ENCODE measurements around the gene GRAMD2A.

GRAMD2A gene

DNA sequence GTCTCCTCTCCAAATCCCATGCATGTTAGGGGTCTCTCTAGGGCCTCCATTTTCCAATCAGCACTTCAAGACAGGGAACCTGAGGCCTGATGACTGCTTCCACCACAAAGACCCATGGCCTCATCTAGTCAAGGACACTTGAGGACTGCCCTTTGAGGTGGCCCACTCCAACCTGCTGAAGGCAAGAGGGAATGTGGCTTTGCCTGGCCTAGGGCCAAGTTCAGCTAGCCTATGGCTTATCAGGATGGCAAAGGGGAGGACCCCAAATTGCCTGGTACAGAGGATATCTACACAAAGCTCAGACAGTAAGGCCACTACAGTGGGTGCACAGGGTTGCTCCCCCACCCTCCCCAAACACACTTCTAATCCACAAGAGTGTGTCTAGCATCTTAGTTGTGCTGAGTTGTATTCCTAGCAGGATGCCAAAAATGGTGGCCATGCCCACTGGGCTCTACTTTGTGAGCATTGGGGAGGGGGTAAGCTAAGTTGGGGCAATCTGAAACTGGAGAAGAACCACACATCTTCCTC is 10.0 kb upstream of the GRAMD2A start:
- no peak overlapping the region for H3K9ac ChIP-seq (ENCODE audit: low read depth, low read length)
- H3K4me3 ChIP-seq (ENCODE audit: low read length) = no peak overlapping the region
- no peaks in the 10 kb centered on the region for H3K27me3 ChIP-seq (ENCODE audit: control insufficient read depth, insufficient read depth, low read length)
- H3K36me3 ChIP-seq (ENCODE audit: insufficient read depth, low read length) = peaks cover 97% of the 10 kb centered on the region
- H3K4me2 ChIP-seq (ENCODE audit: low read length) = no peak overlapping the region
- H3K4me1 ChIP-seq (ENCODE audit: control insufficient read depth, insufficient read depth, low read length) = peaks cover 13% of the 10 kb centered on the region
- H3K9me3 ChIP-seq (replicated peaks; ENCODE audit: low read length) = no peaks in the 10 kb centered on the region

DNA sequence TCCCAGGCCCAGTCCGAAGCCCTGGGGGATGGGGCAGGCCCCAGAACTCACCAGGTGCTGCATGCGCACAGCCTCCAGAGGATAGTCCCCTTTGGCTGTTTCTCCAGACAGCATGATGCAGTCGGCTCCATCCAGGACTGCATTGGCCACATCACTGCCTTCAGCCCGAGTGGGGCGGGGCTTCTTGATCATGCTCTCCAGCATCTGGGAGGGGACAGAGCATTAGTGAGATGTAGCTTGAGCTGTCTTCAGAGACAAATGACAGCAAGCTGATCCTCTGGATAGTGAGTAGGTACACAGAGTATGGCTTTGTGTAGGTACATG is 9.1 kb upstream of the GRAMD2A start:
- no peak overlapping the region for H3K9ac ChIP-seq (ENCODE audit: low read depth, low read length)
- H3K4me2 ChIP-seq (ENCODE audit: low read length) = no peak overlapping the region
- no peak overlapping the region for H3K4me3 ChIP-seq (ENCODE audit: low read length)
- H3K27me3 ChIP-seq (ENCODE audit: control insufficient read depth, insufficient read depth, low read length) = no peaks in the 10 kb centered on the region
- H3K36me3 ChIP-seq (ENCODE audit: insufficient read depth, low read length) = peaks cover 97% of the 10 kb centered on the region
- no peaks in the 10 kb centered on the region for H3K9me3 ChIP-seq (replicated peaks; ENCODE audit: low read length)
- peaks cover 13% of the 10 kb centered on the region for H3K4me1 ChIP-seq (ENCODE audit: control insufficient read depth, insufficient read depth, low read length)

DNA sequence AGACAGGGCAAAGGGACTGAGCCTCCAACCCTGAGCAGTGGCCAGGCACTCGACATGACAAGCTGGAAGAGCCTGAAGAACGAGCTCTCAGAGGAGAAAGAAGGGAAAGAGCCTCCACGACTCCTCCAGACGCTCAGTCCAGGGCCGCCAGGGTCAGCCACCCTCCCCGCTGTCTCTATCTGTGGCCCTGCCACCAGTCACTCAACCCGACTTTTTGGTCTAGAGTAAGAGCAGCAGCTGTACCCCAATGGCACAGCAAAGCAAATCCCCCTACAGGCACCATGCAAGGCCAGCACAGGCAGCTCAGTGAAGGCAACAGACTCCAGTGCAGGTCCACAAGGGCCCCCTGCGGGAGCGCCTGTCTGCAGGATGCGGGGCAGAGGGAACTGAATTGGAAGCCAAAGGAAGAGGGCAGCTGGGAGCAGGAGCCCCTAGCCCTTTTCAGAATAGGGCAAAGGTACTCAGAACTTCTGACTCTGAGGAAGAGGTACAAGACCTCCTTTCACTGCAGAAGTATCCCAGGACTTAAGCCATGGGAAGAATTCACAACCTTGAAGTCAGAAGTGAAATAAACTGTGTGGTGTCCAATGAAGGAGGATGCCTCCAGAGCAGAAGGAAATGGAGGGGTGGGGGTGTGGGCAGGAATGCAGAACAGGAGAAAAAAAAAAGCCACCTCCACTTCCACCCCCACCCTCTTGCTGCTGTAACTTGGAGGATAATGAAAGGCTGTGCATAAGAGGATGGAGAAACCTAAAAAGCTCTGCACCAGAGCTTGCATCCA is 8.5 kb upstream of the GRAMD2A start:
- no peaks in the 10 kb centered on the region for H3K9me3 ChIP-seq (replicated peaks; ENCODE audit: low read length)
- H3K4me1 ChIP-seq (ENCODE audit: control insufficient read depth, insufficient read depth, low read length) = peaks cover 13% of the 10 kb centered on the region
- no peak overlapping the region for H3K4me2 ChIP-seq (ENCODE audit: low read length)
- H3K27me3 ChIP-seq (ENCODE audit: control insufficient read depth, insufficient read depth, low read length) = no peaks in the 10 kb centered on the region
- H3K9ac ChIP-seq (ENCODE audit: low read depth, low read length) = no peak overlapping the region
- H3K4me3 ChIP-seq (ENCODE audit: low read length) = no peak overlapping the region
- peaks cover 97% of the 10 kb centered on the region for H3K36me3 ChIP-seq (ENCODE audit: insufficient read depth, low read length)

DNA sequence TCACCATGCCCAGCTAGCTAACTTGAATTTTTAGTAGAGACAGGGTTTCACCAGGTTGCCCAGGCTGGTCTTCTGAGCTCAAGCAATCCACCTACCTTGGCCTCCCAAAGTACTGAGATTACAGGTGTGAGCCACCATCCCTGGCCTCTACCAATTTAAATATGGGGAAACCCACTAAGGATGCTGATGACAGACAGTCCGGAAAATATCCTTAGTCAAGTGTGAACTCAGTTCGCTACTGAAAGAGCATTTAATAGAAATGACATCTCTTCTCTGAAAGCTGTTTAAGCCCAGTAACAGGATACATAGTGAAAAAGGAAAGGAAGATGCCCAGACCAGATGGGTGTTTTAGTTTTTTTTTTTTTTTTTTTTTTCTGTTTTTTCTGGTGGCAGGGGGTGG is 7.7 kb upstream of the GRAMD2A start:
- H3K4me3 ChIP-seq (ENCODE audit: low read length) = no peak overlapping the region
- no peak overlapping the region for H3K4me2 ChIP-seq (ENCODE audit: low read length)
- no peak overlapping the region for H3K9ac ChIP-seq (ENCODE audit: low read depth, low read length)
- H3K36me3 ChIP-seq (ENCODE audit: insufficient read depth, low read length) = peaks cover 97% of the 10 kb centered on the region
- H3K27me3 ChIP-seq (ENCODE audit: control insufficient read depth, insufficient read depth, low read length) = no peaks in the 10 kb centered on the region
- peaks cover 13% of the 10 kb centered on the region for H3K4me1 ChIP-seq (ENCODE audit: control insufficient read depth, insufficient read depth, low read length)
- H3K9me3 ChIP-seq (replicated peaks; ENCODE audit: low read length) = no peaks in the 10 kb centered on the region

DNA sequence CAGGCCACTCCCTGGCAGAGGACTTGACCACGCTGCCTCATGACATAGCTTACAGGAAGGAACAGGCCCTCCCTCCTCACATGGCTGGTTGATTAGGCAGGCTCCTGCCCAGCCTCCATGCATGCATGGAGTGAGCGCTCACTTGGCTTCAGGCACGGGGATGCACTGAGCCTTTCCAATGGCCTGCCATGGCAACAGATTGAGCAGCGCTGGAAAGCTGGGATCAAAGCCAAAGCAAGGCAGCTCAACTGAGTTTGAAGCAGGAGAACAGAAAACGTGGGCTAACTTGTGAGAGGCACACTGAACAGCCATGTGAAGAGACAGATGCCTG is 5.9 kb upstream of the GRAMD2A start:
- peak overlapping the region; percentile 3 for H3K9ac ChIP-seq (ENCODE audit: low read depth, low read length)
- H3K4me2 ChIP-seq (ENCODE audit: low read length) = no peak overlapping the region
- H3K4me1 ChIP-seq (ENCODE audit: control insufficient read depth, insufficient read depth, low read length) = peaks cover 20% of the 10 kb centered on the region
- no peaks in the 10 kb centered on the region for H3K27me3 ChIP-seq (ENCODE audit: control insufficient read depth, insufficient read depth, low read length)
- no peak overlapping the region for H3K4me3 ChIP-seq (ENCODE audit: low read length)
- peaks cover 100% of the 10 kb centered on the region for H3K36me3 ChIP-seq (ENCODE audit: insufficient read depth, low read length)
- H3K9me3 ChIP-seq (replicated peaks; ENCODE audit: low read length) = no peaks in the 10 kb centered on the region

DNA sequence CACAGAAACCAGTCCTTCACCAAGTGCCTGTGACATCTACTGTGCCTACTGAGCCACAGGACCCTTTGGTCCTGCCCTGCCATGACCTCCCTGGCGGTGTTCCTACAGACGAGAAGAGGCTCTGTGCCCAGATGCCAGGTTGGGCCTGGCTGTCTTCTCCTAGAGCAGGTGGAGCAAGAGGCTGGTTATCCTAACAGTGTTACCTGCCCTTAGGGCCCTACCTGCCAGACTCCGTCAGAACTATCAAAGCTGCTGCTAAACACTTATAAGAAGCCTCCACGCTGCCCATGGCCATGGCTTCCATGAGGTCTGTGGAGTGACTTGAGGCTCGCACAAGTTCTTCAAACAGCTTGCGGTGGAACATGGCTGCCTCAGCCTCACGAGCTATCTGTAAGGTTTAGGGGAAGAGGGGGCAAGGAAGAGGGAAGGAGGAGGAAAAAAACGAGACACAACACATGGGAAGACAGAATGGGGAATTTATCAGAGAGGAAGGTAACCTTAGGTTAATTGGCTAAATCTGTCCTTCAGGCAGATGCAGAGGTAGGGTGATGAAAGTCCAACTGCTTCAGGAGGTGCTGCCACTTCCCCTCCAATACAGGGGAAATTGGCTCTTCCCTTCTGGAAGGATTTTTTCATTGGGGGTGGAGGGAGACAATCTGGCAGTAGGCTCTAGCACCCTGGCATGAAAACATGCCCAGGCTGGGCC is 5.4 kb upstream of the GRAMD2A start:
- no peak overlapping the region for H3K4me2 ChIP-seq (ENCODE audit: low read length)
- peaks cover 24% of the 10 kb centered on the region for H3K4me1 ChIP-seq (ENCODE audit: control insufficient read depth, insufficient read depth, low read length)
- no peak overlapping the region for H3K4me3 ChIP-seq (ENCODE audit: low read length)
- H3K9ac ChIP-seq (ENCODE audit: low read depth, low read length) = peak overlapping the region; percentile 3
- H3K27me3 ChIP-seq (ENCODE audit: control insufficient read depth, insufficient read depth, low read length) = no peaks in the 10 kb centered on the region
- no peaks in the 10 kb centered on the region for H3K9me3 ChIP-seq (replicated peaks; ENCODE audit: low read length)
- peaks cover 100% of the 10 kb centered on the region for H3K36me3 ChIP-seq (ENCODE audit: insufficient read depth, low read length)

DNA sequence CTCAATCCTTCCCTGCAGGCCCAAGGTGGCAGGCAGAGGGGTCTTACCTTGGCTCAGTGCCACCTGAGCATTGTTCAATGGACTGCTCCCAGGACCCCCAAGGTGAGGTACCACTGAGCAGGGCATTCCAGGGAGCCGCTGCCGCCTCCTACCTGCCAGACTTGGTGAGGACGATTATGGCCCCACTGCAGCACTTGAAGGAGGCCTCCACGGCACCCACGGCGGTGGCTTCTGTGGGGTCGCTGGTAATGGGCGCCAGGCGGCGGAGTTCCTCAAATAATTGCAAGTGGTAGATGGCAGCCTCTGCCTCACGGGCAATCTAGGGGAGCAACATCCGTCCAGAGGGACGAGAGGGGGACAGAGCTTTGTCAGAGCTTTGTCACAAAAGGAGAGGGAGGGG is 4.7 kb upstream of the GRAMD2A start:
- H3K36me3 ChIP-seq (ENCODE audit: insufficient read depth, low read length) = peaks cover 96% of the 10 kb centered on the region
- H3K27me3 ChIP-seq (ENCODE audit: control insufficient read depth, insufficient read depth, low read length) = no peaks in the 10 kb centered on the region
- no peak overlapping the region for H3K9ac ChIP-seq (ENCODE audit: low read depth, low read length)
- peaks cover 27% of the 10 kb centered on the region for H3K4me1 ChIP-seq (ENCODE audit: control insufficient read depth, insufficient read depth, low read length)
- no peaks in the 10 kb centered on the region for H3K9me3 ChIP-seq (replicated peaks; ENCODE audit: low read length)
- H3K4me2 ChIP-seq (ENCODE audit: low read length) = no peak overlapping the region
- no peak overlapping the region for H3K4me3 ChIP-seq (ENCODE audit: low read length)

DNA sequence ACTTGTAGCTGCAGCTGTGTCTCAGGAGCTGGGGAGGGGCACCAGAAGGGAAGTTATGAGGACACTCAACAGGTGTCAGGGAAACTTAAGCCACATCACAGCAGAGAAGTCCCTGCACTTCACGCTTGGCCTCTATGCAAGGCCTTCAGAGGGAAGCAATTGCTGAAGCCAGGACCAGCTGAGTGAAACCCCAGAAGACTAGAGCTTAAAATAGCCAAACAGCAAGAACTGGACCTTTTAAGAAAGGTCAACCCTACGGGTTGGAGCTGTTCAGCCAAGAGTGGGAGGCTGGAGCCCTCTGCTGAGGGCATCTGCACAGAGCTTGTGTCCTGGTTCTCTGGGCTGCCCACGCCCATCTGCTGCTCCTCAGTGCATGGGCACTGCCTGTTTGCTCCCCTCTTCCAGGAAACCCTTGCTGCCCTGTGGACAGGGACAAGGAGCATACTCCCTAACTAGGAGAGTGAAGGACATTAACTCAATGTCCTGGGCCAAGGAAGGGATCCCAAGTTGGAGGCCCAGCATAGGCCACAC is 3.9 kb upstream of the GRAMD2A start:
- H3K9ac ChIP-seq (ENCODE audit: low read depth, low read length) = no peak overlapping the region
- H3K36me3 ChIP-seq (ENCODE audit: insufficient read depth, low read length) = peaks cover 87% of the 10 kb centered on the region
- H3K4me1 ChIP-seq (ENCODE audit: control insufficient read depth, insufficient read depth, low read length) = peaks cover 27% of the 10 kb centered on the region
- H3K4me3 ChIP-seq (ENCODE audit: low read length) = no peak overlapping the region
- no peak overlapping the region for H3K4me2 ChIP-seq (ENCODE audit: low read length)
- no peaks in the 10 kb centered on the region for H3K9me3 ChIP-seq (replicated peaks; ENCODE audit: low read length)
- H3K27me3 ChIP-seq (ENCODE audit: control insufficient read depth, insufficient read depth, low read length) = no peaks in the 10 kb centered on the region

DNA sequence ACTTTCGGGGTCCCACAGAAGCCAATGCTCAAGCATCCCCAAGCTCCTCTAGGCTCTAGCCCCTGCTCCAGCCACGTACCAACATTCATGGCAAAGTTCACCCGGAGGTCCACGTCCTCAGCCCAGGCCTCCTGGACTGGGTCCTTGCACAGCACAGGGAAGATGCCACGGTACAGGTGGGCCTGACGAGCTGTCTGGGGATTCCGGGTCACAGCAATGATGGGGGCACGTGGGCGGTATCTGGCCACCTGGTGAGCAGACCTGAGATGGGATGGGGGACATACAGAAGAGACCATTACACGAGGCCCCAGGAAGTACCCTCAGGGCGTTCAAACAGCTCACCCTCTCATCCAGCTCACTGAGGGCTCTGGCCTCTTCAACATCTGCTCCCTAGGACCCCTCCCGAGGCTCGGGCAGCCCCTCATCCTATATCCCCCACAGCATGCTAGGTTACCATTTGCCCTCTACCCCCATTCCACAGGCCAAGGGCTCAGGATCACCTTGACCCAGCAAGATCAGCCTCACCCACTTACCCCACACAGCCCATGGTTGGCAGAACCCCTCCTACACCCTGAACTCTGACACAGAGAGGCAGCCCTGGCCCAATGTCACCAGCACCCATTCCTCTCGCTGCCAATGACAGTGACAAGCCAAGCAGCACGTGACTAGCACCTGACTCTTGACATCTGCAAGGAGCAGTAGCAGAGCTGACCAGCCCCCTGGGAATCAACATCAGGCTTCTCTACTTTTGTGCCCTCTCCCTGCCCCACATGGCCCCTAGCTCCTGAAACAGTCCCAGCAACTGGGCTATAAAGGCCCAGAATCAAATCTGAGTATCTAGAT is 3.0 kb upstream of the GRAMD2A start:
- peaks cover 79% of the 10 kb centered on the region for H3K36me3 ChIP-seq (ENCODE audit: insufficient read depth, low read length)
- no peak overlapping the region for H3K9ac ChIP-seq (ENCODE audit: low read depth, low read length)
- H3K4me1 ChIP-seq (ENCODE audit: control insufficient read depth, insufficient read depth, low read length) = peaks cover 27% of the 10 kb centered on the region

DNA sequence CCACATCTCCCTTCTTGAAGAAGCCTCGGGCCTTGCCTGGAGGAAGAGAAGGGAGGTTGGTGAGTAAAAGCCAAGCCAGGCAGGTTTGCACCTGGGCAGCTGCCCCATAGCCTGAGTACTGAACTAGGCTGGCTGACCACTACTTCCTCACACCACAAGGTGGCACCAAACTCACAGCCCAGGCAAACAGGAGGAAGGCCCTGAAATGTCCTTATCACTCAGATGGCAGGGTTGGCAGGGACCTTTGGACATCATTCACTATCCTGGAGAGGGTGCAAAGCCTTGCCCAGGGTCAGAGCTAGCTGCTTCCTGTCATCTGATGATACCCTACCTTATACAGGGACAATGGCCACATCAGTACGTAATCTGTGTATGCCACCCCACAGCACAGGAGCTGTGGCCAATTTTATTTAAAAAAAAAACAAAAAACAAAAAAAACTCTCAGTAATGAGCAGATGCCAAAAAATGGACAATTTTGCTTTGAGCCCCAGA is 2.2 kb upstream of the GRAMD2A start:
- Histone ChIP-seq H3K9ac (ENCODE audit: low read depth, low read length) (no peak overlapping the region), H3K9me3 (replicated peaks; ENCODE audit: low read length) (no peaks in the 10 kb centered on the region), H3K4me2 (ENCODE audit: low read length) (no peak overlapping the region), H3K4me3 (ENCODE audit: low read length) (no peak overlapping the region), H3K27me3 (ENCODE audit: control insufficient read depth, insufficient read depth, low read length) (no peaks in the 10 kb centered on the region), H3K36me3 (ENCODE audit: insufficient read depth, low read length) (peaks cover 70% of the 10 kb centered on the region), H3K4me1 (ENCODE audit: control insufficient read depth, insufficient read depth, low read length) (peaks cover 27% of the 10 kb centered on the region)

More for the DNA sequence above, 3.0 kb upstream of the GRAMD2A start:
- Histone ChIP-seq H3K4me3 (ENCODE audit: low read length) (no peak overlapping the region), H3K9me3 (replicated peaks; ENCODE audit: low read length) (no peaks in the 10 kb centered on the region), H3K27me3 (ENCODE audit: control insufficient read depth, insufficient read depth, low read length) (no peaks in the 10 kb centered on the region), H3K4me2 (ENCODE audit: low read length) (no peak overlapping the region)

DNA sequence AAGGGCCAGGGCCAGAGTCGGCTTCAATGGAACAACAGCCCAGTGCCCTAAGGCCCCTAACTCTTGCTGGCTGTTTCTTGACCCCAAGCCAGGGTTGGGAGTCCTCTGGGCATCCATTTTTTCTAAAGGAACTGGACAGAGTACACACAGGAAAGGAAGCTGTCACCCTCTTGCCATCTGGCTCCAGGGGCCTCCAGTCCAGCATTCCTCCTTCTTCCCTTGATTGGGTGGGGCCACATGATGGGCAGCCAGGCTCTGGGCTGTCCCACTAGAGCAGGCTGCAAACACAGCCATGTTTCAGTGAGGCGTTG is 1.6 kb upstream of the GRAMD2A start:
- H3K27me3 ChIP-seq (ENCODE audit: control insufficient read depth, insufficient read depth, low read length) = no peaks in the 10 kb centered on the region
- H3K9ac ChIP-seq (ENCODE audit: low read depth, low read length) = no peak overlapping the region
- no peak overlapping the region for H3K4me2 ChIP-seq (ENCODE audit: low read length)
- no peaks in the 10 kb centered on the region for H3K9me3 ChIP-seq (replicated peaks; ENCODE audit: low read length)
- no peak overlapping the region for H3K4me3 ChIP-seq (ENCODE audit: low read length)
- peaks cover 64% of the 10 kb centered on the region for H3K36me3 ChIP-seq (ENCODE audit: insufficient read depth, low read length)
- H3K4me1 ChIP-seq (ENCODE audit: control insufficient read depth, insufficient read depth, low read length) = peaks cover 23% of the 10 kb centered on the region

Measured in skeletal muscle satellite cell (primary cell).